Activated CD8-positive, alpha-beta T cell treated with anti-CD3 and anti-CD28 coated beads for 36 hours (primary cell): ENCODE data around the gene ZNF800. TPM values are rescaled to one million over a fixed set of nuclear protein-coding genes. Genes with fewer than 3 reads are reported as not detected.

Experiments
- ATAC-seq: fragments of 200-7000 bp; cut with Tn5 transposase; one replicate; pipeline ENCODE4 v1.10.0; 2021; ENCODE audit warnings: mild to moderate bottlenecking, moderate library complexity
- CTCF ChIA-PET: fragments of 350-600 bp; sonication (Branson Sonifier 250); formaldehyde crosslinking; loops from one replicate; lab custom pipeline; 2021; ENCODE audit warnings: antibody characterized with exemption; lab: Charles Lee
- POLR2A ChIA-PET: fragments of 350-600 bp; sonication (Branson Sonifier 250); formaldehyde crosslinking; loops from one replicate; lab custom pipeline; 2021; ENCODE audit warnings: antibody characterized with exemption; lab: Charles Lee
- DNase-seq: peaks from one replicate; pipeline ENCODE4 v3.0.0-alpha.2; 2020
- H3K27ac Mint-ChIP-seq: one replicate; pipeline ENCODE4 v1.8.0; 2021; ENCODE audit warnings: mild to moderate bottlenecking, mixed read lengths
- H3K27me3 Mint-ChIP-seq: one replicate; pipeline ENCODE4 v1.8.0; 2021; ENCODE audit warnings: mixed read lengths
- H3K36me3 Mint-ChIP-seq: one replicate; pipeline ENCODE4 v1.8.0; 2021; ENCODE audit warnings: low read depth, mixed read lengths
- H3K4me1 Mint-ChIP-seq: one replicate; pipeline ENCODE4 v1.8.0; 2021; ENCODE audit warnings: low read depth, mixed read lengths
- H3K4me3 Mint-ChIP-seq: one replicate; pipeline ENCODE4 v1.8.0; 2021; ENCODE audit warnings: mild to moderate bottlenecking, moderate library complexity, mixed read lengths
- H3K9me3 Mint-ChIP-seq: one replicate; pipeline ENCODE4 v1.8.0; 2021; ENCODE audit warnings: mixed read lengths
- intact Hi-C: fragments of 100-400 bp; cut with micrococcal nuclease; formaldehyde crosslinking; loops from one replicate; pipeline ENCODE4 v1.10.0; 2022
- total RNA-seq, 2 experiments: library from RNA; stranded (reverse); gene quantifications; one replicate each; pipeline ENCODE4 v1.2.3, GENCODE V29; 2021
- TF ChIP-seq, protein P1 (sequence below): fragments of 200-600 bp; IDR thresholded peaks from one replicate; pipeline ENCODE4 v1.8.0; 2022; ENCODE audit warnings: antibody characterized with exemption, mild to moderate bottlenecking

The ZNF800 gene
- total RNA-seq, 2 experiments from 2014 or later, result 29.3 to 31.1 TPM

DNA sequence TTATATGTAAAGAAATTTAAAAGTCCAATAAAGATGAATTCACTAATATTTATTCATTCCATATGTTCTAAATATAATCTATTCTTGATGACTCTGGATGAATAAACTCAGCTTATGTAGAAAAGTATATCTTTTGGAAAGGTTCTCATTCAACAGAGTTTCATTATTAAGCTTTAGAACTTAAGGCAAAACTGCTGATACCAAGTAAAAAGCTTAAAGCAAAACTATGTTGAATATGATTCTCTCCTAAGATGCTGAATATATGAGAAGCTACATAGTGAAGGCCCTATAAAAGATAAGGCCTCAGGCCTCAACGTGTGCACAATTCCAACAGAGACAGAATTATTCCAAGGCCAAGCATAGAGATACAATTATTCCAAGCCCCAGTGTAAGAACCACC lies 30.8 kb downstream of the ZNF800 start:
- TF ChIP-seq, protein P1, sequence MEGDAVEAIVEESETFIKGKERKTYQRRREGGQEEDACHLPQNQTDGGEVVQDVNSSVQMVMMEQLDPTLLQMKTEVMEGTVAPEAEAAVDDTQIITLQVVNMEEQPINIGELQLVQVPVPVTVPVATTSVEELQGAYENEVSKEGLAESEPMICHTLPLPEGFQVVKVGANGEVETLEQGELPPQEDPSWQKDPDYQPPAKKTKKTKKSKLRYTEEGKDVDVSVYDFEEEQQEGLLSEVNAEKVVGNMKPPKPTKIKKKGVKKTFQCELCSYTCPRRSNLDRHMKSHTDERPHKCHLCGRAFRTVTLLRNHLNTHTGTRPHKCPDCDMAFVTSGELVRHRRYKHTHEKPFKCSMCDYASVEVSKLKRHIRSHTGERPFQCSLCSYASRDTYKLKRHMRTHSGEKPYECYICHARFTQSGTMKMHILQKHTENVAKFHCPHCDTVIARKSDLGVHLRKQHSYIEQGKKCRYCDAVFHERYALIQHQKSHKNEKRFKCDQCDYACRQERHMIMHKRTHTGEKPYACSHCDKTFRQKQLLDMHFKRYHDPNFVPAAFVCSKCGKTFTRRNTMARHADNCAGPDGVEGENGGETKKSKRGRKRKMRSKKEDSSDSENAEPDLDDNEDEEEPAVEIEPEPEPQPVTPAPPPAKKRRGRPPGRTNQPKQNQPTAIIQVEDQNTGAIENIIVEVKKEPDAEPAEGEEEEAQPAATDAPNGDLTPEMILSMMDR, result no peak
- Mint-ChIP-seq H3K4me1 (peaks cover 21% of the 10 kb centered on the region), H3K27ac (no peak overlapping the region), H3K9me3 (no peaks in the 10 kb centered on the region), H3K4me3 (no peak overlapping the region), H3K36me3 (peaks cover 37% of the 10 kb centered on the region), H3K27me3 (no peaks in the 10 kb centered on the region)
- DNase-seq (no peak), ATAC-seq (no peak)
- intact Hi-C loops, result no loop called here
- ChIA-PET CTCF (interaction anchor here (1.3 to 2.0 kb wide), 2 partner anchors 14 to 20 kb away, joined by 3 to 11 read pairs; no protein-coding TSS in a partner anchor), POLR2A (interaction anchor here (1.3 kb wide), 1 partner anchor 30 kb away, joined by 5 read pairs; the partner anchor contains the start of gene ZNF800)

DNA sequence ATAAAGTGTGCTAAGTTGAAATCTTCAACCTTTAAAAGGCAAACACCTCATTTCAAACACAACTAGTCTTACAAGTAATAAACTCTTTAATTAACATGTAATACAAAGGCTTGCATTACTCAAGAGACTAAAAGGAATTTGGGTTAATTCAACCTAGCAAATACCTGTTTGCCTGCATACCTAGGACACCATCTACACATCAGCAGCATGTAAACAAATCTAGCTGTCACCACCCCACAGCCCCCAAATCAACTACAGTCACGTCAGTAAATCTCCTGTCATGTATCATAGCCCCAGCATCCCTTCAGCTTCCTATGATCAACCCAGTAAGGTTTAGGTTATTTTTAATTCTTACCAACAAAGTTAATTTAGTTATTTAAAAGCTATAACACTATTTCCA lies 33.5 kb downstream of the ZNF800 start:
- CTCF ChIA-PET, result interaction anchor here (1.7 kb wide), 1 partner anchor 9 kb away, joined by 6 read pairs; no protein-coding TSS in a partner anchor

DNA sequence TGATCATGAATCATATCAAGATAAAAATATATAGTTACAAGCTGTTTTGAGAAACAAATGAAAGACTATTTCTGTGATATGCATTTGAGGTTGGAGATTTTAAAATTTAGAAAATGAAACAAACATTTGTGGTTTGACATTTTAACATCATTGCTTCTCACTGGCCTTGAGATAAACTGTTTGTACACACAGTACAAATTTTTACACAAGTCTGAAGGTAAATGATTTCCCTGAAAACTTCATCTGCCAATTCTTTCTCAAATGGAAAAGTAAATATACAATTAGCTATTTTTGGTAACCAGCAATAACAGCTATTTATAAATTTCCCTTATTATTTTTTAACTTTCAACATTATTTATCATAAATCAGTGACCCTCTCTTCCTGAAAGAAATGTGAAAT lies 38.6 kb downstream of the ZNF800 start:
- H3K36me3 Mint-ChIP-seq, result peaks cover 24% of the 10 kb centered on the region
- H3K27ac Mint-ChIP-seq, result no peak overlapping the region
- peaks cover 26% of the 10 kb centered on the region for H3K4me1 Mint-ChIP-seq
- DNase-seq (no peak), ATAC-seq (no peak)
- intact Hi-C loops, result no loop called here
- POLR2A ChIA-PET, result interaction anchor here (0.7 kb wide), 1 partner anchor 39 kb away, joined by 3 read pairs; no protein-coding TSS in a partner anchor
- CTCF ChIA-PET, result interaction anchor here (1.0 to 3.1 kb wide), 4 partner anchors 27 to 160 kb away, joined by 3 to 19 read pairs (median 4); no protein-coding TSS in a partner anchor
- H3K27me3 Mint-ChIP-seq, result no peaks in the 10 kb centered on the region
- H3K9me3 Mint-ChIP-seq, result no peaks in the 10 kb centered on the region
- H3K4me3 Mint-ChIP-seq, result no peak overlapping the region
- TF ChIP-seq, protein P1, result no peak

More for the DNA sequence above, 33.5 kb downstream of the ZNF800 start:
- Mint-ChIP-seq H3K9me3 (no peaks in the 10 kb centered on the region), H3K27ac (no peak overlapping the region), H3K4me3 (no peak overlapping the region), H3K27me3 (no peaks in the 10 kb centered on the region), H3K36me3 (peaks cover 28% of the 10 kb centered on the region), H3K4me1 (peaks cover 22% of the 10 kb centered on the region)
- intact Hi-C loops, result no loop called here
- TF ChIP-seq, protein P1, result no peak
- POLR2A ChIA-PET, result interaction anchor here (1.2 kb wide), 1 partner anchor 29 kb away, joined by 3 read pairs; no protein-coding TSS in a partner anchor
- DNase-seq (no peak), ATAC-seq (no peak)

DNA sequence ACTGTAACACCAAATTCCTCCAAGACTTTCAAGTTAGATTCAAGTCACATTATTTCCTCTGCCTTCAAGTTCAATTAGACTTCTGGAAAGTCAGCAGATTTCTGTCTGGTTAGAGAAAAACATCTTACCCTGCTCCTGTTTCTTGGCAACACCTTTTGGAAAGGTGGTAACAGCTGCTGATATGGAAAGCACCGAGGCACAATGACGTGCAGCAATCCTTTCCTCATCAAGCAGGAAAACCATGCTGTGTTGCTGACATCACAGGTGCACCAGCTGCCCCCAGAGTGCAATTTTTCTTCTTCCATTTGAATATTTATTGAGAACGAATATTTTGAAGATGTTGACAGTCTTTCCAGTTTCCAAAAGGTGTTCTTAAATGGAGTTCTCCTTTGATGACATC lies 41.9 kb downstream of the ZNF800 start:
- Mint-ChIP-seq H3K9me3 (no peaks in the 10 kb centered on the region), H3K36me3 (peaks cover 13% of the 10 kb centered on the region), H3K4me3 (no peak overlapping the region), H3K27me3 (no peaks in the 10 kb centered on the region), H3K4me1 (peaks cover 35% of the 10 kb centered on the region), H3K27ac (no peak overlapping the region)
- ChIA-PET POLR2A (interaction anchor here (0.8 kb wide), 1 partner anchor 10 kb away, joined by 3 read pairs; no protein-coding TSS in a partner anchor), CTCF (interaction anchor here (0.7 to 3.7 kb wide), 7 partner anchors 8 to 97 kb away, joined by 3 to 50 read pairs (median 3); no protein-coding TSS in a partner anchor)
- intact Hi-C loops, result no loop called here
- ATAC-seq, result no peak
- TF ChIP-seq, protein P1, result no peak
- DNase-seq, result no peak

DNA sequence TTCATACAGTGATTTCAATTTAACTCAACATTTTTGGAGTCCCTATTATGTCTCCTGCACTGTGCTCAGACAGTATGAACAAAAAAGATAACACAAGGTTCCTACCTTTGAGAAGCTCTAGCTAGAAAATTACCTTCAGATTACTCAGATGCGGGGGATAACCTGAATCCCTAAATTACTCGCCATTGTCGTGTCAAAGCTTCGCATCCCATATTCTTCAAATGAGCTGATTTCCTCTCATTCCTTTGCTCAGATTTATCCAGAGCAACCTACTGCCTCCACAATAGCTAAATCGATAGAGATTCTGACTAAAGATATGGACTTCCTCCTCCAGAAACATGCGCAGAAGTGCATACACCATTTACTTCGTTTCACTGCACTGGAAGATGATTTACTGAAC lies 42.6 kb downstream of the ZNF800 start:
- no peaks in the 10 kb centered on the region for H3K27me3 Mint-ChIP-seq
- H3K4me3 Mint-ChIP-seq, result no peak overlapping the region
- no peaks in the 10 kb centered on the region for H3K9me3 Mint-ChIP-seq
- no peak for DNase-seq
- TF ChIP-seq, protein P1, result no peak
- peaks cover 10% of the 10 kb centered on the region for H3K36me3 Mint-ChIP-seq
- no peak for ATAC-seq
- ChIA-PET POLR2A (interaction anchor here (1.3 kb wide), 1 partner anchor 42 kb away, joined by 3 read pairs; no protein-coding TSS in a partner anchor), CTCF (interaction anchor here (0.7 to 3.7 kb wide), 5 partner anchors 10 to 157 kb away, joined by 3 to 50 read pairs (median 6); no protein-coding TSS in a partner anchor)
- peaks cover 29% of the 10 kb centered on the region for H3K4me1 Mint-ChIP-seq
- no peak overlapping the region for H3K27ac Mint-ChIP-seq
- intact Hi-C loops, result loop anchor here (5.0 kb wide), 1 partner anchor 97 kb away; no protein-coding TSS in a partner anchor
